SK-N-SH treated with all-trans-retinoic acid at 6 μM for 48 hours (cell line): ENCODE data around the gene FLAD1.

ENCODE experiments used
- BACH2 ChIP-seq: fragments of 250-450 bp; sonication (Bioruptor Pico); IDR thresholded peaks from 2 replicates; pipeline ENCODE4 v1.9.0; 2021; ENCODE audit warnings: mild to moderate bottlenecking, borderline replicate concordance
- CREB5 ChIP-seq: fragments of 250-450 bp; sonication (Bioruptor Pico); IDR thresholded peaks from 2 replicates; pipeline ENCODE4 v1.5.1; 2020; ENCODE audit warnings: low read depth, mild to moderate bottlenecking, moderate library complexity
- CSRNP3 ChIP-seq: fragments of 250-450 bp; sonication (Bioruptor Pico); IDR thresholded peaks from 2 replicates; pipeline ENCODE4 v1.5.1; 2021; ENCODE audit warnings: mild to moderate bottlenecking, moderate library complexity
- ESRRG ChIP-seq: fragments of 250-450 bp; sonication (Bioruptor Pico); IDR thresholded peaks from 2 replicates; pipeline ENCODE4 v1.6.1; 2021; ENCODE audit warnings: mild to moderate bottlenecking
- PATZ1 ChIP-seq: fragments of 250-450 bp; sonication (Bioruptor Pico); IDR thresholded peaks from 2 replicates; pipeline ENCODE4 v1.8.0; 2020; ENCODE audit warnings: mild to moderate bottlenecking, moderate library complexity, borderline replicate concordance
- PPARA ChIP-seq: fragments of 250-450 bp; sonication (Bioruptor Pico); IDR thresholded peaks from 2 replicates; pipeline ENCODE4 v1.5.0; 2020; ENCODE audit warnings: mild to moderate bottlenecking, borderline replicate concordance
- ZNF565 ChIP-seq: fragments of 450-650 bp; formaldehyde crosslinking; conservative IDR thresholded peaks from 2 replicates; pipeline ENCODE4 v1.5.0; 2020; ENCODE audit warnings: low read depth, mild to moderate bottlenecking, moderate library complexity

- TF ChIP-seq CSRNP3 (CRISPR knock-in tag) (no peak), BACH2 (no peak), CREB5 (CRISPR knock-in tag) (no peak), PATZ1 (CRISPR knock-in tag) (no peak), PPARA (CRISPR knock-in tag) (no peak), ESRRG (no peak), ZNF565 (CRISPR knock-in tag) (no peak)
These were observed 7.6 kb upstream of the FLAD1 start for GRCh38 chr1:154975409-154976059.
